ENCODE measurements around the gene C8G. TPM values are rescaled to one million over a fixed set of nuclear protein-coding genes. Genes with fewer than 3 reads are reported as not detected.

The C8G gene
- total RNA-seq, result not detected
- 1 to 10 TPM in 2 of 3 donors, not detected in 1; 2.3 to 5.5 TPM for polyA plus RNA-seq
- long read RNA-seq, donor 1, result 0 reads
- long read RNA-seq, donor 2, result 0 reads
- long read RNA-seq, donor 3, result 0 reads
- long read RNA-seq, donor 4, result 0 reads
- long read RNA-seq, donor 5, result 0 reads
- long read RNA-seq, donor 6, partial matches to known transcripts, result 0 of 2 reads
- long read RNA-seq, donor 6, other reads (novel, unspliced or antisense), result 0 of 2 reads
- long read RNA-seq, donor 7, result 0 reads
- long read RNA-seq, donor 8, result 0 reads
- long read RNA-seq, donor 9, result 0 reads
- long read RNA-seq, donor 10, partial matches to known transcripts, result 0 of 2 reads
- long read RNA-seq, donor 10, other reads (novel, unspliced or antisense), result 0 of 2 reads

- H3K4me1 ChIP-seq, result peaks cover 35 to 58% (median 56%) of the 10 kb centered on the region in 4 donors
- DNase-seq, result peak; percentile 95 to 98
- no peaks in the 10 kb centered on the region for H3K27me3 ChIP-seq
- TF ChIP-seq POLR2AphosphoS5 (IDR thresholded peaks at IDR 0.05) (peak; percentile 68 to 87 (median 78)), CTCF (IDR thresholded peaks at IDR 0.05) (peak in 6 of 7 experiments; percentile 86 to 100 (median 96)), POLR2A (IDR thresholded peaks at IDR 0.05) (no peak), EP300 (IDR thresholded peaks at IDR 0.05) (no peak)
- peak within 1 kb of the TSS; percentile 80 to 96 (median 87) for H3K27ac ChIP-seq
- H3K36me3 ChIP-seq, result peaks cover 33 to 35% (median 35%) of the 10 kb centered on the region in 4 donors
- no peaks in the 10 kb centered on the region for H3K9me3 ChIP-seq
- intact Hi-C loops (cut with DNase I; ENCODE audit: low total_unique reads), result loop anchor here (10.0 kb wide), 1 partner anchor 90 kb away; the partner anchor contains the start of gene MAMDC4
- 3 to 19% (median 5%) methylated on average over 15 to 72 of the region's 74 CpGs for WGBS, 5 donors
- peak within 1 kb of the TSS; percentile 84 to 99 (median 91) for H3K4me3 ChIP-seq
These were observed at the start of gene C8G, which contains the start of gene FBXW5 for GRCh38 chr9:136944519-136945332. Gene C8G, plus strand, starts transcription at chr9:136945243. Its CDS starts 78 bp downstream, at chr9:136945321. Gene FBXW5, minus strand, starts transcription at chr9:136944738. Its CDS starts 655 bp downstream, at chr9:136944083.

GRCh38 chr9:136896027-136896426, 49.0 kb upstream of the C8G start:
- Histone ChIP-seq H3K27me3 (no peaks in the 10 kb centered on the region), H3K4me3 (no peak overlapping the region), H3K9me3 (no peaks in the 10 kb centered on the region), H3K36me3 (peaks cover 3 to 68% (median 50%) of the 10 kb centered on the region in 4 donors), H3K4me1 (peaks cover 4 to 26% (median 14%) of the 10 kb centered on the region in 4 donors), H3K27ac (no peak overlapping the region)
- TF ChIP-seq POLR2AphosphoS5 (IDR thresholded peaks at IDR 0.05) (no peak), EP300 (IDR thresholded peaks at IDR 0.05) (no peak)
- WGBS, 5 donors, result 81 to 91% (median 86%) methylated on average over 10 to 11 of the region's 11 CpGs
- no peak for DNase-seq
- intact Hi-C loops (cut with DNase I; ENCODE audit: low total_unique reads), result no loop called here

- Histone ChIP-seq H3K4me1 (peaks cover 30 to 51% (median 38%) of the 10 kb centered on the region in 4 donors), H3K36me3 (peaks cover 3 to 53% (median 37%) of the 10 kb centered on the region in 4 donors), H3K9me3 (no peaks in the 10 kb centered on the region), H3K27me3 (no peaks in the 10 kb centered on the region), H3K4me3 (no peak overlapping the region), H3K27ac (peak overlapping the region in 2 of 5 donors; percentile 29 to 89)
- 93 to 95% (median 95%) methylated on average over 14 to 21 of the region's 21 CpGs for WGBS, 5 donors
- intact Hi-C loops (cut with DNase I; ENCODE audit: low total_unique reads), result no loop called here
- DNase-seq, result no peak
- TF ChIP-seq POLR2A (IDR thresholded peaks at IDR 0.05) (no peak), CTCF (IDR thresholded peaks at IDR 0.05) (no peak), EP300 (IDR thresholded peaks at IDR 0.05) (no peak), POLR2AphosphoS5 (IDR thresholded peaks at IDR 0.05) (no peak)
These were observed 46.5 kb upstream of the C8G start for GRCh38 chr9:136898483-136899100.

GRCh38 chr9:136899196-136899595, 45.8 kb upstream of the C8G start:
- TF ChIP-seq POLR2AphosphoS5 (IDR thresholded peaks at IDR 0.05) (peak in 1 of 3 donors; percentile 10), CTCF (IDR thresholded peaks at IDR 0.05) (no peak)
- Histone ChIP-seq H3K27me3 (no peaks in the 10 kb centered on the region), H3K36me3 (peaks cover 3 to 52% (median 36%) of the 10 kb centered on the region in 4 donors), H3K4me3 (no peak overlapping the region), H3K4me1 (peaks cover 34 to 57% (median 40%) of the 10 kb centered on the region in 4 donors), H3K27ac (peak overlapping the region in 2 of 5 donors; percentile 11 to 89), H3K9me3 (no peaks in the 10 kb centered on the region)
- intact Hi-C loops (cut with DNase I; ENCODE audit: low total_unique reads), result no loop called here
- DNase-seq, result peak; percentile 36 to 45
- 33 to 60% (median 52%) methylated on average over 9 of the region's 9 CpGs for WGBS, 5 donors
